Measurements from ENCODE around the gene AP4S1.

AP4S1 gene

GRCh38 chr14:31096255-31096654 lies 70.8 kb downstream of the AP4S1 start:
- H3K4me3 ChIP-seq (ENCODE audit: low read depth, low read length): no peak overlapping the region
- DNase-seq (ENCODE audit: low read depth): no peak
- TF ChIP-seq, protein P1, sequence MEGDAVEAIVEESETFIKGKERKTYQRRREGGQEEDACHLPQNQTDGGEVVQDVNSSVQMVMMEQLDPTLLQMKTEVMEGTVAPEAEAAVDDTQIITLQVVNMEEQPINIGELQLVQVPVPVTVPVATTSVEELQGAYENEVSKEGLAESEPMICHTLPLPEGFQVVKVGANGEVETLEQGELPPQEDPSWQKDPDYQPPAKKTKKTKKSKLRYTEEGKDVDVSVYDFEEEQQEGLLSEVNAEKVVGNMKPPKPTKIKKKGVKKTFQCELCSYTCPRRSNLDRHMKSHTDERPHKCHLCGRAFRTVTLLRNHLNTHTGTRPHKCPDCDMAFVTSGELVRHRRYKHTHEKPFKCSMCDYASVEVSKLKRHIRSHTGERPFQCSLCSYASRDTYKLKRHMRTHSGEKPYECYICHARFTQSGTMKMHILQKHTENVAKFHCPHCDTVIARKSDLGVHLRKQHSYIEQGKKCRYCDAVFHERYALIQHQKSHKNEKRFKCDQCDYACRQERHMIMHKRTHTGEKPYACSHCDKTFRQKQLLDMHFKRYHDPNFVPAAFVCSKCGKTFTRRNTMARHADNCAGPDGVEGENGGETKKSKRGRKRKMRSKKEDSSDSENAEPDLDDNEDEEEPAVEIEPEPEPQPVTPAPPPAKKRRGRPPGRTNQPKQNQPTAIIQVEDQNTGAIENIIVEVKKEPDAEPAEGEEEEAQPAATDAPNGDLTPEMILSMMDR (IDR thresholded peaks at IDR 0.05; ENCODE audit: insufficient read depth, low read depth, low read length, missing control alignments): no peak

DNA sequence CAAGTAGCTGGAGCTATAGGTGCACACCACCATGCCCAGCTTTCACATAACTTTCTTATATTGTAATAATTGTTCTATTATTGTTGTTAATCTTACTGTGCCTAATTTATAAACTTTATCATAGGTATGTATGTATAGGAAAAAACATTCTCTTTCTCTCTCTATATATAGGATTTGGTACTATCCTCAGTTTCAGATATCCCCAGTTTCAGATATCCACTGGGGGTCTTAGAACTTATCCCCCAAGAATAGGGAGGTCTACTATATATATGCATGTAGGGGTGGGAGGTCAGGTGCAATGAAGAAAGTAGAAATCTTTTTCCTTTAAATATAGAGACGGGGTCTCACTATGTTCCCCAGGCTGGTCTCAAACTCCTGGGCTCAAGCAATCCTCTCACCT lies 71.6 kb downstream of the AP4S1 start:
- TF ChIP-seq, protein P1 (IDR thresholded peaks at IDR 0.05; ENCODE audit: insufficient read depth, low read depth, low read length, missing control alignments): no peak
- H3K4me3 ChIP-seq (ENCODE audit: low read depth, low read length): no peak overlapping the region

DNA sequence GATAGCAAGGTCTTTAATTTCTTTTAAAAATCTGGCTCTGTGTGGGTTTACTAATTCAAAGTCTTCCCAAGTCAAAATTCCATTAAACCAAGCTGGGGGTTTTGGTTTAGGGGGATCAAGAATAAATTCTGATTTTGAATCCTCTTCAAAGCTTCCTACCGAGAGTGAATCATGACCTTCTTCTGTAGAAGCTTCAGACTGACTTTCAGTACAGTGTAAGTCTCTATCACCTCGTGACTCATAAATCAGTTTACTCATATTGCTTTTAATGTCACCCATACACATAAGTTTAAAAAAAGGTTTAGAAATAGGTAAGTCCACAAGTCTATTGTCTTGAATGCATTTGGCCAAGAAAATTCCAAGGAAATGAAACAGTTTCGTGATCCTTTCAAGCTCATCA lies 81.3 kb downstream of the AP4S1 start:
- TF ChIP-seq, protein P1 (IDR thresholded peaks at IDR 0.05; ENCODE audit: insufficient read depth, low read depth, low read length, missing control alignments): no peak
- no peak for DNase-seq (ENCODE audit: low read depth)
- H3K4me3 ChIP-seq (ENCODE audit: low read depth, low read length): no peak overlapping the region

More for the DNA sequence above, 71.6 kb downstream of the AP4S1 start:
- DNase-seq (ENCODE audit: low read depth): no peak

- no peak overlapping the region for H3K4me3 ChIP-seq (ENCODE audit: low read depth, low read length)
- TF ChIP-seq, protein P1 (IDR thresholded peaks at IDR 0.05; ENCODE audit: insufficient read depth, low read depth, low read length, missing control alignments): no peak
- no peak for DNase-seq (ENCODE audit: low read depth)
Observed at GRCh38 chr14:31109257-31109656, 83.8 kb downstream of the AP4S1 start.

- no peak overlapping the region for H3K4me3 ChIP-seq (ENCODE audit: low read depth, low read length)
- no peak for DNase-seq (ENCODE audit: low read depth)
- TF ChIP-seq, protein P1 (IDR thresholded peaks at IDR 0.05; ENCODE audit: insufficient read depth, low read depth, low read length, missing control alignments): no peak
Observed at GRCh38 chr14:31110872-31111271, 85.4 kb downstream of the AP4S1 start.

DNA sequence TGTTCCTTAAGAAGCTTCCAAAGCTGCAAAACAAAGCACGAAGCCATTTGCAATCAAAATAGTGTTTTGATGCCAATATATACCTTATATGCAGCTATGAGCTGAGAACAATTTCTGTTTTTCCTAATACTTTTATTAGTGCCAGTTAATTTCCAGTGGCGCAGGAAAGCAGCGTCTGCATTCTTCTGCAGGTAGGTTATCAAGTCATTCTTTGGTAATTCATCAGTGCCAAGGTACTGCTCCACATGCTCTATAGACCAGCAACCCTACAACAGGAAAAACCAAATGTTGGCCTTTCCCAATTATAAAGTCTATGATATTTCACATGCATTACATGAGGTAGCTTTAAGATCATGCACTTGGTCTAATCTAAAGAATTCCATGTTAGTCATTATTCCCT lies 88.3 kb downstream of the AP4S1 start:
- H3K4me3 ChIP-seq (ENCODE audit: low read depth, low read length): no peak overlapping the region
- no peak for DNase-seq (ENCODE audit: low read depth)
- TF ChIP-seq, protein P1 (IDR thresholded peaks at IDR 0.05; ENCODE audit: insufficient read depth, low read depth, low read length, missing control alignments): no peak

- TF ChIP-seq, protein P1 (IDR thresholded peaks at IDR 0.05; ENCODE audit: insufficient read depth, low read depth, low read length, missing control alignments): no peak
- DNase-seq (ENCODE audit: low read depth): no peak
- H3K4me3 ChIP-seq (ENCODE audit: low read depth, low read length): no peak overlapping the region
Observed at GRCh38 chr14:31118892-31119291, 93.4 kb downstream of the AP4S1 start.
